Adrenal gland (tissue), 12 donors: ENCODE measurements around the gene SPAG16. TPM values are rescaled to one million over a fixed set of nuclear protein-coding genes. Genes with fewer than 3 reads are reported as not detected.

Experiments used
- DNase-seq, 7 donors: peaks; one replicate each; pipeline ENCODE4 v3.0.0-alpha.2; 2019 to 2020
- H3K27ac ChIP-seq, 5 donors: fragments of 200-600 bp; sonication (generic) in 4 of 5; 1 replicate in 3 of 5; 2 replicates in 2 of 5; pipeline versions ENCODE4 v1.5.1 to v1.8.0; 2016 to 2020; ENCODE audit warnings: mild to moderate bottlenecking in 1 of 5
- H3K27me3 ChIP-seq: fragments of 200-600 bp; 2 replicates; pipeline ENCODE4 v1.8.0; 2021
- H3K36me3 ChIP-seq, 2 donors: fragments of 200-600 bp; replicated peaks in 1 of 2; 1 replicate in 1 of 2; 2 replicates in 1 of 2; pipeline versions ENCODE4 v1.5.1 to v1.8.0; 2018 to 2022
- H3K4me1 ChIP-seq, 2 donors: fragments of 200-600 bp; replicated peaks in 1 of 2; 1 replicate in 1 of 2; 2 replicates in 1 of 2; pipeline versions ENCODE4 v1.5.1 to v1.8.0; 2018 to 2021
- H3K4me3 ChIP-seq, 4 donors: fragments of 200-600 bp; sonication (generic) in 3 of 4; one replicate each; pipeline ENCODE4 v1.5.1; 2016 to 2018
- H3K9me3 ChIP-seq, 3 donors: fragments of 200-600 bp; sonication (generic) in 1 of 3; replicated peaks in 1 of 3; 1 replicate in 2 of 3; 2 replicates in 1 of 3; pipeline versions ENCODE4 v1.5.1 to v1.8.0; 2016 to 2021
- POLR2A ChIP-seq, 2 donors: fragments of 450-650 bp; IDR thresholded peaks; one replicate each; pipeline ENCODE4 v1.6.1; 2017; ENCODE audit warnings: antibody characterized with exemption in 2 of 2, mild to moderate bottlenecking in 2 of 2, moderate library complexity in 1 of 2
- WGBS, 4 donors: extraction: QIAGEN DNeasy Blood & Tissue Kit in 2 of 4; methylation state at CpG; one replicate each; pipeline versions ENCODE4 v1.1.5 to v1.1.7; 2013 to 2017; 5-methylcytosine and 5-hydroxymethylcytosine counted together
- intact Hi-C, 2 donors: fragments of 100-400 bp; cut with DNase I; formaldehyde crosslinking; loops; one replicate each; pipeline versions ENCODE4 v1.14.1 to v1.15.0; 2022 to 2023
- polyA plus RNA-seq, 3 donors: library from polyadenylated mRNA; stranded (reverse); fragments of 200-250 nt in 2 of 3; fragments of 350-450 nt in 1 of 3; fragmentation: Illumina TruSeq in 1 of 3; extraction: RNeasy Lipid Tissue Mini Kit (QIAGEN cat#74804) in 1 of 3; gene quantifications; one replicate each; pipeline ENCODE4 v1.2.3, GENCODE V29; 2013 to 2014
- total RNA-seq, 9 donors: library from RNA; depleted of rRNA in 4 of 9; stranded (reverse); fragments of >200 nt in 4 of 9; fragments of 120-200 nt in 1 of 9; fragmentation: NEBNext Ultra II Directional in 1 of 9; extraction: Animal tissue kit (Norgen Biotek cat#: 25700) in 1 of 9; gene quantifications; one replicate each; pipeline versions ENCODE4 v1.1.0 to v1.2.4, GENCODE V29; 2013 to 2023
- TF ChIP-seq, protein P1 (sequence below), 6 experiments: fragments of 450-650 bp in 4 of 6; fragments of 200-600 bp in 2 of 6; sonication (generic) in 1 of 6; IDR thresholded peaks; 1 replicate in 5 of 6; 2 replicates in 1 of 6; pipeline versions ENCODE4 v1.5.1 to v1.8.0; 2016 to 2021; ENCODE audit warnings: antibody characterized with exemption in 6 of 6, mild to moderate bottlenecking in 2 of 6, moderate library complexity in 1 of 6
- donor health status: healthy with polysubstance abuse.
- donor health status: Bipolar disorder and iron deficiency.
- donor health status: DM: yes; HTN: yes; CAD: no.
- donor health status: DM: no; HTN: no; CAD: no.
- donor health status: DM: no; HTN: no; CAD: no.
- donor health status: DM: yes; HTN: yes; CAD: no.

SPAG16 gene
- total and polyA plus RNA-seq, 12 donors, result 12.4 to 45.3 (median 21.8) TPM

- no peaks in the 10 kb centered on the region for H3K9me3 ChIP-seq
- DNase-seq, result no peak
- no peak overlapping the region for H3K27ac ChIP-seq
- no peak overlapping the region for H3K4me3 ChIP-seq
- H3K36me3 ChIP-seq, result no peaks in the 10 kb centered on the region
- intact Hi-C loops, result no loop called here
- no peaks in the 10 kb centered on the region for H3K4me1 ChIP-seq
- 51 to 76% (median 61%) methylated on average over 3 of the region's 3 CpGs for WGBS, 4 donors
- no peak for TF ChIP-seq POLR2A (IDR thresholded peaks at IDR 0.05)
- TF ChIP-seq, protein P1, sequence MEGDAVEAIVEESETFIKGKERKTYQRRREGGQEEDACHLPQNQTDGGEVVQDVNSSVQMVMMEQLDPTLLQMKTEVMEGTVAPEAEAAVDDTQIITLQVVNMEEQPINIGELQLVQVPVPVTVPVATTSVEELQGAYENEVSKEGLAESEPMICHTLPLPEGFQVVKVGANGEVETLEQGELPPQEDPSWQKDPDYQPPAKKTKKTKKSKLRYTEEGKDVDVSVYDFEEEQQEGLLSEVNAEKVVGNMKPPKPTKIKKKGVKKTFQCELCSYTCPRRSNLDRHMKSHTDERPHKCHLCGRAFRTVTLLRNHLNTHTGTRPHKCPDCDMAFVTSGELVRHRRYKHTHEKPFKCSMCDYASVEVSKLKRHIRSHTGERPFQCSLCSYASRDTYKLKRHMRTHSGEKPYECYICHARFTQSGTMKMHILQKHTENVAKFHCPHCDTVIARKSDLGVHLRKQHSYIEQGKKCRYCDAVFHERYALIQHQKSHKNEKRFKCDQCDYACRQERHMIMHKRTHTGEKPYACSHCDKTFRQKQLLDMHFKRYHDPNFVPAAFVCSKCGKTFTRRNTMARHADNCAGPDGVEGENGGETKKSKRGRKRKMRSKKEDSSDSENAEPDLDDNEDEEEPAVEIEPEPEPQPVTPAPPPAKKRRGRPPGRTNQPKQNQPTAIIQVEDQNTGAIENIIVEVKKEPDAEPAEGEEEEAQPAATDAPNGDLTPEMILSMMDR (IDR thresholded peaks at IDR 0.05), result no peak
- H3K27me3 ChIP-seq, result no peaks in the 10 kb centered on the region
Measured at GRCh38 chr2:214180686-214181085, 896.4 kb downstream of the SPAG16 start.

- no peaks in the 10 kb centered on the region for H3K36me3 ChIP-seq
- no peak overlapping the region for H3K27ac ChIP-seq
- whole genome bisulfite sequencing, 4 donors, result 46 to 55% (median 50%) methylated on average over 2 of the region's 2 CpGs
- intact Hi-C loops, result no loop called here
- no peak for DNase-seq
- no peak overlapping the region for H3K4me3 ChIP-seq
- H3K9me3 ChIP-seq, result no peaks in the 10 kb centered on the region
- H3K4me1 ChIP-seq, result no peaks in the 10 kb centered on the region
- no peaks in the 10 kb centered on the region for H3K27me3 ChIP-seq
- TF ChIP-seq, protein P1 (IDR thresholded peaks at IDR 0.05), result no peak
- TF ChIP-seq POLR2A (IDR thresholded peaks at IDR 0.05), result no peak
Measured at GRCh38 chr2:214184461-214184860, 900.2 kb downstream of the SPAG16 start.

- H3K27me3 ChIP-seq, result no peaks in the 10 kb centered on the region
- WGBS, 4 donors, result 65 to 73% (median 69%) methylated on average over 2 of the region's 2 CpGs
- DNase-seq, result no peak
- H3K9me3 ChIP-seq, result no peaks in the 10 kb centered on the region
- H3K4me3 ChIP-seq, result no peak overlapping the region
- no peaks in the 10 kb centered on the region for H3K36me3 ChIP-seq
- TF ChIP-seq POLR2A (IDR thresholded peaks at IDR 0.05), result no peak
- TF ChIP-seq, protein P1 (IDR thresholded peaks at IDR 0.05), result no peak
- no peaks in the 10 kb centered on the region for H3K4me1 ChIP-seq
- no peak overlapping the region for H3K27ac ChIP-seq
- intact Hi-C loops, result no loop called here
Measured at GRCh38 chr2:214185546-214185945, 901.3 kb downstream of the SPAG16 start.

DNA sequence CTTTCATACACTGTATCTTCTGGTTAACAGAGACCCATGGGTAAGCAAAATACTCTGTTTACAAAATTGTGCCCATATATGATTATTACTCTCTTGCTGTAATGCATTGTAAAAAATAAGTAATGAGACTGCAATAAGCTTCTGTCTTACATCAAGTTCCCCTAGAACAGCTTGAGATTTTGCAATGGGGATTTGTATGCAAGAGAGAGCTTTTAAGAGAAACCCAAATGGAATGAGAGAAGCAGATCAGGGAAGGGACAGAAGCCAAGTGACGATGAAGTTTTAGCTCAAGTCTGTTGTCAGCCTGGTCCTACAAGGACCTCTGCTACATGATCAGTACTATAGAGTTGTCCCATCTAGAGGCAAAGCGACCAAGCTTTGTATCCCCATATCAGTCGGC, 908.4 kb downstream of the SPAG16 start:
- intact Hi-C loops, result no loop called here
- H3K9me3 ChIP-seq, result no peaks in the 10 kb centered on the region
- H3K4me3 ChIP-seq, result no peak overlapping the region
- no peak overlapping the region for H3K27ac ChIP-seq
- no peak for DNase-seq
- 81 to 88% (median 83%) methylated on average over 3 of the region's 3 CpGs for WGBS, 4 donors
- H3K27me3 ChIP-seq, result no peaks in the 10 kb centered on the region
- H3K36me3 ChIP-seq, result no peaks in the 10 kb centered on the region
- no peaks in the 10 kb centered on the region for H3K4me1 ChIP-seq
- TF ChIP-seq, protein P1 (IDR thresholded peaks at IDR 0.05), result no peak
- no peak for TF ChIP-seq POLR2A (IDR thresholded peaks at IDR 0.05)
